Measurements from ENCODE around the gene GNAI3. TPM values are rescaled to one million over a fixed set of nuclear protein-coding genes. Genes with fewer than 3 reads are reported as not detected.

The GNAI3 gene
- total and polyA plus RNA-seq, 2 of the 13 experiments (the other 11 are each of a cell fraction or from before 2014, with no cell fraction given): 4.3 to 9.0 TPM

GRCh38 chr1:109622137-109622892 lies 73.9 kb downstream of the GNAI3 start (continued):
- TF ChIP-seq, protein P1, sequence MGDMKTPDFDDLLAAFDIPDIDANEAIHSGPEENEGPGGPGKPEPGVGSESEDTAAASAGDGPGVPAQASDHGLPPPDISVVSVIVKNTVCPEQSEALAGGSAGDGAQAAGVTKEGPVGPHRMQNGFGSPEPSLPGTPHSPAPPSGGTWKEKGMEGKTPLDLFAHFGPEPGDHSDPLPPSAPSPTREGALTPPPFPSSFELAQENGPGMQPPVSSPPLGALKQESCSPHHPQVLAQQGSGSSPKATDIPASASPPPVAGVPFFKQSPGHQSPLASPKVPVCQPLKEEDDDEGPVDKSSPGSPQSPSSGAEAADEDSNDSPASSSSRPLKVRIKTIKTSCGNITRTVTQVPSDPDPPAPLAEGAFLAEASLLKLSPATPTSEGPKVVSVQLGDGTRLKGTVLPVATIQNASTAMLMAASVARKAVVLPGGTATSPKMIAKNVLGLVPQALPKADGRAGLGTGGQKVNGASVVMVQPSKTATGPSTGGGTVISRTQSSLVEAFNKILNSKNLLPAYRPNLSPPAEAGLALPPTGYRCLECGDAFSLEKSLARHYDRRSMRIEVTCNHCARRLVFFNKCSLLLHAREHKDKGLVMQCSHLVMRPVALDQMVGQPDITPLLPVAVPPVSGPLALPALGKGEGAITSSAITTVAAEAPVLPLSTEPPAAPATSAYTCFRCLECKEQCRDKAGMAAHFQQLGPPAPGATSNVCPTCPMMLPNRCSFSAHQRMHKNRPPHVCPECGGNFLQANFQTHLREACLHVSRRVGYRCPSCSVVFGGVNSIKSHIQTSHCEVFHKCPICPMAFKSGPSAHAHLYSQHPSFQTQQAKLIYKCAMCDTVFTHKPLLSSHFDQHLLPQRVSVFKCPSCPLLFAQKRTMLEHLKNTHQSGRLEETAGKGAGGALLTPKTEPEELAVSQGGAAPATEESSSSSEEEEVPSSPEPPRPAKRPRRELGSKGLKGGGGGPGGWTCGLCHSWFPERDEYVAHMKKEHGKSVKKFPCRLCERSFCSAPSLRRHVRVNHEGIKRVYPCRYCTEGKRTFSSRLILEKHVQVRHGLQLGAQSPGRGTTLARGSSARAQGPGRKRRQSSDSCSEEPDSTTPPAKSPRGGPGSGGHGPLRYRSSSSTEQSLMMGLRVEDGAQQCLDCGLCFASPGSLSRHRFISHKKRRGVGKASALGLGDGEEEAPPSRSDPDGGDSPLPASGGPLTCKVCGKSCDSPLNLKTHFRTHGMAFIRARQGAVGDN (CRISPR knock-in tag; IDR thresholded peaks at IDR 0.05): 0 out of 2 replicates have a peak, but pooled peaks have one; percentile 0
- TF ChIP-seq ZNF883 (CRISPR knock-in tag; IDR thresholded peaks at IDR 0.05; ENCODE audit: not compliant biosample characterization) (no peak), SNRNP70 (IDR thresholded peaks at IDR 0.05; ENCODE audit: low read depth, low read length) (no peak), PHF21A (CRISPR knock-in tag; IDR thresholded peaks at IDR 0.05) (no peak), MAFK (conservative IDR thresholded peaks at IDR 0.05 in 1 of 2, IDR thresholded peaks at IDR 0.05 in 1 of 2; ENCODE audit: low read length in 2 of 2) (no peak)

DNA sequence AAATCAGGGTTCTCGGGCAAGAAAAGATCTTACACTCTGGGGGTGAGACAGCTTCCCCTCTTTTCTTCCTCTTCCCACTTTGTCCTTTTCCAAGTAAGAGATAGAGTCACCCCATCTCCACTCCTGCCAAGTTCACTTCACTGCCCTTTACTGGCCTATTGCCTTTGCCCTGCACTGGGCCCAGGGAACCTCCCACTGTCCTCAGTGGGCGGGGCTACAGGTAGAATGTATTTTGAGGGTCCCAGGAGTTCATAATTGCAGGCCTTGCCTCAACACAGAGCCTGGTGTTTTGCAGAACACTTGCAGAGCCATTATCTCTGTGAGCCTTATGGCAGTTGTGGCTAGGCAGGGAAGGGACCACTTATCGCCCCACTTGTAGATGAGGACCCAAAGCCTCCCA lies 74.5 kb downstream of the GNAI3 start:
- Histone ChIP-seq H3K9ac (ENCODE audit: insufficient read depth, low read depth, low read length) (no peak overlapping the region), H3K79me2 (ENCODE audit: insufficient read depth, low read length) (peaks cover 56% of the 10 kb centered on the region), H3K36me3 (replicated peaks in 1 of 2; ENCODE audit: control insufficient read depth in 1 of 2, insufficient read depth in 2 of 2, low read length in 2 of 2) (peaks cover 24 to 33% of the 10 kb centered on the region in 2 experiments), H4K20me1 (ENCODE audit: insufficient read depth, low read length) (peaks cover 39% of the 10 kb centered on the region), H3K27ac (ENCODE audit: extremely low read length, insufficient read depth, low read length) (no peak overlapping the region), H3K27me3 (ENCODE audit: control insufficient read depth in 1 of 2, insufficient read depth in 2 of 2, low read length in 2 of 2) (no peaks in the 10 kb centered on the region; a peak in 1 of 5 replicates), H3K4me2 (ENCODE audit: low read depth, low read length) (peak overlapping the region; percentile 92; the same call in 1 of the 2 replicates), H3K9me3 (ENCODE audit: low read length) (no peaks in the 10 kb centered on the region), H2AFZ (ENCODE audit: low read length) (no peak overlapping the region), H3K4me3 (replicated peaks in 1 of 3; ENCODE audit: insufficient read depth in 1 of 3, low read depth in 2 of 3, low read length in 3 of 3) (no peak overlapping the region), H3K4me1 (ENCODE audit: insufficient read depth, low read length) (peaks cover 39% of the 10 kb centered on the region)
- BruUV-seq (replicated peaks): no TSS peak
- no peak for ATAC-seq
- no peak for DNase-seq (ENCODE audit: low spot score)
- intact Hi-C loops (cut with micrococcal nuclease; ENCODE audit: unreplicated experiment) (no loop called here), in situ Hi-C loops (cut with HindIII; ENCODE audit: extremely low pct_ligation_motif_present, low pct_unique_long_range_greater_than_20kb) (loop anchor here (5.0 kb wide), 1 partner anchor 76 kb away; the partner anchor contains the start of gene GNAI3)
- 100% methylated on average over 3 of the region's 3 CpGs for WGBS (ENCODE audit: low lambda C conversion rate)
- CTCF ChIA-PET (ENCODE audit: low intra/inter-chr PET ratio, low total read pairs): no interaction called here
- TF ChIP-seq RBFOX2 (IDR thresholded peaks at IDR 0.05; ENCODE audit: low read depth, low read length) (0 out of 2 replicates have a peak, but pooled peaks have one; percentile 20), RNF2 (conservative IDR thresholded peaks at IDR 0.05; ENCODE audit: low read depth) (no peak), ZBTB10 (CRISPR knock-in tag; IDR thresholded peaks at IDR 0.05; ENCODE audit: borderline replicate concordance) (no peak), SP140L (CRISPR knock-in tag; IDR thresholded peaks at IDR 0.05; ENCODE audit: borderline replicate concordance) (no peak), POLR2AphosphoS2 (IDR thresholded peaks at IDR 0.05; ENCODE audit: low read depth, low read length) (no peak)
- FAIRE-seq: no peak
- POLR2A ChIA-PET: no interaction called here
